Pons (tissue), 1 donor: ENCODE measurements around the gene ENDOU.
A peak's percentile ranks its signal among the peaks of the same experiment; 100 is the strongest.

Experiments
- DNase-seq: peaks from one replicate; pipeline ENCODE4 v3.0.0-alpha.2; 2016; ENCODE audit warnings: low spot score

The ENDOU gene

GRCh38 chr12:47721431-47721973 is 3.8 kb downstream of the ENDOU start:
- DNase-seq: no peak

- no peak for DNase-seq
Observed at GRCh38 chr12:47718531-47718930, 6.8 kb downstream of the ENDOU start.

DNA sequence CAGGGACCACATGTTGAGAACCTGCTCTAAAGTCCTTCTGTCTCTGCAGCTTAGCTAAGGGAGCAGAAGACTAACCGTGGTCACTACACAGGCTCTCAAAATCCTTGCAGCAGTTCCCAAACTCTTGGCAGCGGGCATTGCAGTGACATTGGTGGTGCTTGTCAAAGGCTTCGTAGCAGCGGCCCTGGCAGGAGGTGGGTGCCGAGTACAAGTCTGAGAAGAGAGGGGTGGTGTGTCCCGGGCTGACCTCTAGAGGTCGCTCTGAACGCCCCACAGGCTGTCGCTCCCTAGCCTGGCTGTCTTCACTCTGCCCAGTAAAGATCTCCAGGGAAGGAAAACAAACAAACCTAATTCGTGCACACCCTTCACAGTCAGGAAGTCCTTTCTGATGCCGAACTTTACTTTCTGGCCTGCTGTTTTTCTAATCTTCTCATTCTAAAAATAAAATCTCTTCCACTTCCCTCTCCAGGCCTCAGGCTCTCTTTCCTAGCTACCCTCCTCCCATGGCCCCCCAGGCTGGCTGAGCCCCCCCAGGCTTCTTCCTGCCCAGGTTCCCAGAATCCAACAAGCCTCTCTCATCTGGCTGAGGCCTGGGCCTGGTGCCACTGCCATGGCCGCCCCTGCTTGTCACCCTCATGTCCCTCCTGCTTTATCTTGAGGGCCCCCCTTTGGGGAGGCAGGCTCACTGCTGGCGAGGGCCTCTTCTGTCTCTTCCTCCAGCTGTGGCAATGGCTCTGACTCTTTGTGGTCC is 7.7 kb downstream of the ENDOU start:
- DNase-seq: peak; percentile 90

DNA sequence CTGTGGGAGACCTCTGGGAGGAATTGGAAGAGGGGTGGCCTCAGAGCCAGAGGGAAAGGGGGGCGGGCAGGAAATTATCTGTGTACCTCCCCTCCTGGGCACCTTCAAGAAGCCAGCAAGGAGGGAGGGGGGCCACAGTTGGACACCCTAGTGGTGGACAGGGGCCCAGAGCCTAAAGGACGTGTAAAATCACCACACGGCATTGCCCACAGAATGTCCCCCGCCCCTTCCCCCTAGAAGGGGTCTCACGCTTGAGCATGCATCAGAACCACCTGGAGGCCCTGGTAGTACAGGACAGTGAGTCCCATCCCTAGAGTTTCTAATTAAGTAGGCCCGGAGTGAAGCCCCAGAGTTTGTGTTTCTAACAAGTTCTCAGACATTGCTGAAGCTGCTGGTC is 8.2 kb downstream of the ENDOU start:
- DNase-seq: no peak

GRCh38 chr12:47715877-47716548 is 9.3 kb downstream of the ENDOU start:
- DNase-seq: no peak

GRCh38 chr12:47715393-47715876 is 9.9 kb downstream of the ENDOU start:
- peak; percentile 96 for DNase-seq

DNA sequence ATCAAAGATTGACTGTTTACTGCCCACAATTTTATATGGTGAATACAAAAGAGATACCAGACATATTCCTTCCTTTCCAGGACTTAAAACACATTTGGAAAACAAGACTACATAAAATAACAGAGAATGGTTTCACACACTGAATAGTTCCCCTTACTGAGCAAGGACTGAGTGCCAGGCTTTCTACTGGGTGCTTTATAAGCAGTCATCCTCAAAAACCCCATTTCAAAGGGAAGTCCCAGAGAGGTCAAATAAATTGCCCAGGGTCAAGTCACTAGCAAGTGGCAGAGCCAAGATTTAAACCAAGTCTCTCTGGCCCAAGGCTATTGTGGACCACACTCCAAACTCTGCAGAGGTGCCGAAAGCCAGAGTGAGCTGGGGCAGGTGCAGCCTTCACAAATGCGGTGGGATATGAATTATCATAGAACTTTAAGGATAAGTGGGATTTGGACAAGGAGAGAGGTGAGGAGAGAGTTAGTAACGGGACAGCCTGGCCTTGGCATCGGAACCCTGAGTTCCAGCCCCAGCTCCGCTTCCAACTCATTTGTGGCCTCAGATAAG is 10.4 kb downstream of the ENDOU start:
- DNase-seq: no peak

GRCh38 chr12:47712171-47712570 is 13.1 kb downstream of the ENDOU start:
- DNase-seq: no peak

DNA sequence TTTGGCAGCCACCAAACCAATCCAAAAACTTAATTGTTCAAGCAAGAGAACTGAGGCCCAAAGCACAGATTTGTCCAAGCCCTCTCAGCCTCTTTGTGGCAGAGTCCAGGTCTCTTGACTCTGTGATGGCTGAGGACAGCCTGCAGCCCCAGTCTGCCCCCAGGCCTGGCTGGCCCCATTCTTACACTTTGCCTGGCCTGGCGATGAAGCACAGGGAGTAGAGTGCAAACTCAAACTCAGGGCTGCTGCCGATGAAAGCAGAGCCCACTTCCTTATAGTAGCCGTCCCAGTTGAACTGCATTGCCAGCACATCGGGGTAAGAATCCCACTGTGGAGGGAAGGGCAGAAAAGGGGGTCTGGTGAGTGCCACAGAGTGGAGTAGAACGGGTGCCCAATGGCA is 13.8 kb downstream of the ENDOU start:
- DNase-seq: no peak

- no peak for DNase-seq
Observed at GRCh38 chr12:47710278-47710677, 15.0 kb downstream of the ENDOU start.

GRCh38 chr12:47709671-47710070 is 15.6 kb downstream of the ENDOU start:
- no peak for DNase-seq

GRCh38 chr12:47709237-47709636 is 16.1 kb downstream of the ENDOU start:
- no peak for DNase-seq

GRCh38 chr12:47707905-47708543 is 17.3 kb downstream of the ENDOU start:
- DNase-seq: no peak

- no peak for DNase-seq
Observed at GRCh38 chr12:47707355-47707754, 17.9 kb downstream of the ENDOU start.

DNA sequence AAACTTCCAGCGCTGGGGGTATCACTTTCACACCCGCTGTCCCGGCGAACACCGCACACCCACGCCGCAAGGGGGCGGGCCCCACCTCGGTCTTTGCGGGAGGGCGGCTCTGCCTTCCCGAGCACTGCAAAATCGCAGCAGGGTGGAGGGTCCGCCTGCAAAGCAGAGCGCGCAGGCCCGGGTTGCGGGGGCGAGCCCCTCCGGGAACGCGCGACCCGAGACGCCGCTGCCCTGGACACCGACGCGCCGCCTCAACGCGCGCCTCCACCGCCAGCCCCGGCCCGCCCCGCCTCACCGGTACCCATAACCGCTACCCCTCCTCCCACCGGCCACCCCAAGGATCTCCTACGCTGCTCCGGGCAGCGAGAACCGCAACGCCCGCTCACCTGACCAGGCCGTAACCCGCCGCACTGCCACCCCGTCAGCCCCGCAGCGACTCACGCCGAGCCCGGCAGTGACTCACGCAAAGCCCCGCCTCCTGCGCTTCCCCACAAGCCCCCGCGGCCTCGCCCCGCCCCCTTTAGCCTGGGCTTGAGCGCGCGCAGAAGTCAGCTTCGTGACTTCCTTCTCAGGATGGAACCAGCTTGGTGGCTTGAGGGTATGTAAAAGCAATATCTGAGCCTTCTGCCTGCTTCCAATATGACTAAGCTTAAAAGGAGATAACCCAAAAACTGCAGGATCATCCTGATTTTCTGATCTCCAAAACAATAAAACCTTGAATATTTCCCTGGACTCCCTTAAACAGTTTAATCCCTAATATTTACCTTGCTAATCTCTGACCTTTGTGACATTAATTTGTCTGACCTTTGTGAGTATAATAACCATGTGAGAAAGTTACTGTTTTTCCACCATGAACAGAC is 19.5 kb downstream of the ENDOU start, which contains the start of gene RPAP3:
TSS of gene RPAP3 (minus strand) at position 465 of the 860 bp plus-strand sequence. CDS start 3,190 bp downstream, outside the sequence.
- DNase-seq: peak; percentile 89

GRCh38 chr12:47705229-47705565 is 20.1 kb downstream of the ENDOU start:
- DNase-seq: no peak

DNA sequence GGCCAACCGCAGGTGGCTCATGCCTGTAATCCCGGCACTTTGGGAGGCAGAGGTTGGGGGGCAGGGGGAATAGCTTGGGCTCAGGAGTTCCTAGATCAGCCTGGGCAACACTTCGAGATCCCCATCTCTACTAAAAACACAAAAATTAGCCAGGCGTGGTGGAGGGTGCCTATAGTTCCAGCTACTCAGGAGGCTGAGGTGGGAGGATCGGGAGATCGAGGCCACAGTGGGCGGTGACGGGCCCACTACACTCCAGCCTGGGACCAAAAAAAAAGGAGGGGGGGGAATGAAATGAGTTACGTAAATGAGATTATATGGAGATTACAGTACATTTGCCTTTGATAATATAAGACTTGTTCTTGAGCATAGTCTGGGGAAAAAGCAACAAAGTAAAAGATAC is 20.6 kb downstream of the ENDOU start:
- DNase-seq: no peak

DNA sequence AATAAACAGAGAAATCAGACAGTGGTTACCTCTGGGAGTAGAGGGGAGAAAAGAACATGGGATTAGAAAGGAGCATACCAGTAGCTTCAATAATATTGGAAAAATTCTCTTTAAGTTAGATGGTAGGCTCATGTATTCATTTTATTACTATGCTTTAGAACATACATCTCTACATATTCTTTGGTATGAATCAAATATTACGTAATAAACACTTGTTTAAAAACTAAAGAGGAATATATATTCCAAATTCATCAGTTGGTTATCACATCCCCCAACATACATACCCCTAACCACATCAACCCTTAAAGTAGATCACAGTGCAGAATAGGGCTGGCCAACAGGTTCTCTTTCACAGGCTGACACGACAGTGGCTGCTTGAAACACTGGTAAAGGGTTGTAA is 25.0 kb downstream of the ENDOU start:
- DNase-seq: no peak

DNA sequence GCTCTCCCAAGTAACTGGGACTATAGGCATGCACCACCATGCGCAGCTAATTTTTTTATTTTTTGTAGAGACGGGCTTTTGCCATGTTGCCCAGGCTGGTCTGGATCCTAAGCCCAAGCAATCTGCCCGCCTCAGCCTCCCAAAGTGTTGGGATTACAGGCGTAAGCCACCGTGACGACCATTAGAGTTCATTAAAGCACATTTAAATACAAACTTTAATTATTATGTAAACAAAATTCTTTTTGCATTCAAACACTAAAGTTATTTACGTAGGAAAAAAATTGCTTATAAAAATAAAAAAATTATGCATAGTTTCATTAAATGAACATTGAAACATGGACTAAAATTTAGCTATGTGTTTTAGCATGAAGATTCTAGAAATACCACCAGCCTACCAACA is 26.7 kb downstream of the ENDOU start:
- DNase-seq: no peak

GRCh38 chr12:47698055-47698454 is 27.2 kb downstream of the ENDOU start:
- peak; percentile 40 for DNase-seq

DNA sequence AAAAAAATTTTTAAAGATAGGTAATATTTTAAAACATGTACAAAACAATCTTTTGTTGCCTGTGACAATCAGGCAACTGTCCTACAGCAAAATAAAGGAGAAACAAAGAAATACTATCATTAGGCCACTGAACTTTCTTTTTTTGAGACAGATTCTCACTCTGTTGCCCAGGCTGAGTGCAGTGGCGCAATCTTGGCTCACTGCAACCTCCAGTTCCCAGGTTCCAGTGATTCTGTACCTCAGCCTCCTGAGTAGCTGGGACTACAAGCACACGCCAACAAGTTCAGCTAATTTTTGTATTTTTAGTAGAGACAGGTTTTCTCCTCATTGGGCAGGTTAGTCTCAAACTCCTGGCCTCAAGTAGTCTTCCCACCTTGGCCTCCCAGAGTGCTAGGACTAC is 36.1 kb downstream of the ENDOU start:
- no peak for DNase-seq
